ENCODE measurements around the gene SLC44A3. TPM values are rescaled to one million over a fixed set of nuclear protein-coding genes. Genes with fewer than 3 reads are reported as not detected.

Gene SLC44A3
- total and polyA plus RNA-seq, 2 of the 13 experiments (the other 11 are each of a cell fraction or from before 2014, with no cell fraction given) = 6.8 to 14.1 TPM

DNA sequence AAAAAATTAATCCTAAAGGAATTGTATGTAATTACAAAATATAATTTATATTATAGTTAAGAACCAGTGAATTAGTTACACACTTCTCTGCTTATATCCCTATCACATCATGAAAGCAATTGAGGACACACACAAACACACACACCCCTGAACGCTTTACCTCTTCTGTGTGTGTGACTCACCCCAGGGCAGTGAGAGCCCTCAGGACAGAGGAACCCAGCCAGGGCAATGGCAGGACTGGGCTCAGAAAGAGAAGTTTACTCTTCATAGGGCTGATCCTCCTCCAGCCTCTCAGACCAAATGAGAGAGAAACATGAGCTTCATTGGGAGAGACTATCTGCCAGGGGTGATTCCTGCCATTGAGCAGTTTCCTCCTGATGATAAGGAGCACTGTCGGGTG, 38.1 kb downstream of the SLC44A3 start:
- in situ Hi-C loops (cut with HindIII; ENCODE audit: extremely low pct_ligation_motif_present, low pct_unique_long_range_greater_than_20kb) = loop anchor here (25.0 kb wide), 1 partner anchor 379 kb away; the partner anchor contains the start of gene RWDD3
- H3K36me3 ChIP-seq (replicated peaks in 1 of 2; ENCODE audit: control insufficient read depth in 1 of 2, insufficient read depth in 2 of 2, low read length in 2 of 2) = no peaks in the 10 kb centered on the region
- no peaks in the 10 kb centered on the region for H3K9me3 ChIP-seq (ENCODE audit: low read length)
- no peak overlapping the region for H3K4me2 ChIP-seq (ENCODE audit: low read depth, low read length)
- POLR2A ChIA-PET = no interaction called here
- no peak for TF ChIP-seq GTF2F1 (IDR thresholded peaks at IDR 0.05; ENCODE audit: low read length)
- TF ChIP-seq, protein P1, sequence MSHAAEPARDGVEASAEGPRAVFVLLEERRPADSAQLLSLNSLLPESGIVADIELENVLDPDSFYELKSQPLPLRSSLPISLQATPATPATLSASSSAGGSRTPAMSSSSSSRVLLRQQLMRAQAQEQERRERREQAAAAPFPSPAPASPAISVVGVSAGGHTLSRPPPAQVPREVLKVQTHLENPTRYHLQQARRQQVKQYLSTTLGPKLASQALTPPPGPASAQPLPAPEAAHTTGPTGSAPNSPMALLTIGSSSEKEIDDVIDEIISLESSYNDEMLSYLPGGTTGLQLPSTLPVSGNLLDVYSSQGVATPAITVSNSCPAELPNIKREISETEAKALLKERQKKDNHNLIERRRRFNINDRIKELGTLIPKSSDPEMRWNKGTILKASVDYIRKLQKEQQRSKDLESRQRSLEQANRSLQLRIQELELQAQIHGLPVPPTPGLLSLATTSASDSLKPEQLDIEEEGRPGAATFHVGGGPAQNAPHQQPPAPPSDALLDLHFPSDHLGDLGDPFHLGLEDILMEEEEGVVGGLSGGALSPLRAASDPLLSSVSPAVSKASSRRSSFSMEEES (CRISPR knock-in tag; IDR thresholded peaks at IDR 0.05) = no peak
- no peak for TF ChIP-seq ARNTL (CRISPR knock-in tag; IDR thresholded peaks at IDR 0.05)
- TF ChIP-seq ZBTB42 (CRISPR knock-in tag; IDR thresholded peaks at IDR 0.05) = no peak
- H3K9ac ChIP-seq (ENCODE audit: insufficient read depth, low read depth, low read length) = no peak overlapping the region
- ATAC-seq = no peak
- BruUV-seq (replicated peaks) = no TSS peak
- no peak for FAIRE-seq
- H3K27me3 ChIP-seq (ENCODE audit: control insufficient read depth in 1 of 2, insufficient read depth in 2 of 2, low read length in 2 of 2) = no peaks in the 10 kb centered on the region
- H3K4me3 ChIP-seq (replicated peaks in 1 of 3; ENCODE audit: insufficient read depth in 1 of 3, low read depth in 2 of 3, low read length in 3 of 3) = no peak overlapping the region
- peaks cover 25% of the 10 kb centered on the region for H3K4me1 ChIP-seq (ENCODE audit: insufficient read depth, low read length)
- no peaks in the 10 kb centered on the region for H3K79me2 ChIP-seq (ENCODE audit: insufficient read depth, low read length)
- no peaks in the 10 kb centered on the region for H4K20me1 ChIP-seq (ENCODE audit: insufficient read depth, low read length)
- CTCF ChIA-PET (ENCODE audit: low intra/inter-chr PET ratio, low total read pairs) = no interaction called here
- DNase-seq (ENCODE audit: low spot score) = no peak
- 96% methylated on average over 2 of the region's 2 CpGs for WGBS (ENCODE audit: low lambda C conversion rate)
- H2AFZ ChIP-seq (ENCODE audit: low read length) = no peak overlapping the region
- intact Hi-C loops (cut with micrococcal nuclease; ENCODE audit: unreplicated experiment) = no loop called here
- no peak overlapping the region for H3K27ac ChIP-seq (ENCODE audit: extremely low read length, insufficient read depth, low read length)

DNA sequence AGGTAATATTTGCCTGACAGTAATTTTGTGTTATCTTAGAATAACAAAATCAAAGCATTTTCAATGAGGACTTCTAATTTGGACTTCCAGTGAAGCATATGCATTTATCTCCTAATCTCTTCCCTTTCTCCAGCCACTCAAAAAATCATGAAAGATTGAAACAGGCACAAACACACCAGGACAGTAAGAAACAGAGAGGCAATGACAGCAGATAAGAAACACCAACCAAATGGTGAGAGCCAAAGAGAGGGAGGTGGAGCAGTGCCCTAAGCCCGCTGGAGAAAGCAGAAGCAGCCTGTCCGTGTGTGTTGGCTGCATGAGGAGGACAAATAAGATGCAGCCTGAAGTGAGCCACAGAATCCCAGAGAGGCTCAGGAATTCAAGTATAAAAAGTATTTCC, 39.0 kb downstream of the SLC44A3 start:
- DNase-seq (ENCODE audit: low spot score) (no peak), FAIRE-seq (no peak), ATAC-seq (no peak)
- no peaks in the 10 kb centered on the region for H3K27me3 ChIP-seq (ENCODE audit: control insufficient read depth in 1 of 2, insufficient read depth in 2 of 2, low read length in 2 of 2)
- no peaks in the 10 kb centered on the region for H3K79me2 ChIP-seq (ENCODE audit: insufficient read depth, low read length)
- no peak overlapping the region for H3K27ac ChIP-seq (ENCODE audit: extremely low read length, insufficient read depth, low read length)
- H2AFZ ChIP-seq (ENCODE audit: low read length) = no peak overlapping the region
- H4K20me1 ChIP-seq (ENCODE audit: insufficient read depth, low read length) = no peaks in the 10 kb centered on the region
- H3K36me3 ChIP-seq (replicated peaks in 1 of 2; ENCODE audit: control insufficient read depth in 1 of 2, insufficient read depth in 2 of 2, low read length in 2 of 2) = no peaks in the 10 kb centered on the region
- H3K9me3 ChIP-seq (ENCODE audit: low read length) = no peaks in the 10 kb centered on the region
- no peak overlapping the region for H3K9ac ChIP-seq (ENCODE audit: insufficient read depth, low read depth, low read length)
- intact Hi-C loops (cut with micrococcal nuclease; ENCODE audit: unreplicated experiment) (no loop called here), in situ Hi-C loops (cut with HindIII; ENCODE audit: extremely low pct_ligation_motif_present, low pct_unique_long_range_greater_than_20kb) (loop anchor here (25.0 kb wide), 1 partner anchor 378 kb away; the partner anchor contains the start of gene RWDD3)
- CTCF ChIA-PET (ENCODE audit: low intra/inter-chr PET ratio, low total read pairs) = no interaction called here
- H3K4me3 ChIP-seq (replicated peaks in 1 of 3; ENCODE audit: insufficient read depth in 1 of 3, low read depth in 2 of 3, low read length in 3 of 3) = no peak overlapping the region
- POLR2A ChIA-PET = no interaction called here
- no TSS peak for BruUV-seq (replicated peaks)
- H3K4me2 ChIP-seq (ENCODE audit: low read depth, low read length) = no peak overlapping the region
- WGBS (ENCODE audit: low lambda C conversion rate) = 96% methylated on average over 2 of the region's 2 CpGs
- peaks cover 34% of the 10 kb centered on the region for H3K4me1 ChIP-seq (ENCODE audit: insufficient read depth, low read length)
- TF ChIP-seq KMT2B (CRISPR knock-in tag; IDR thresholded peaks at IDR 0.05) (no peak), ZNF672 (CRISPR knock-in tag; IDR thresholded peaks at IDR 0.05) (no peak), ZNF747 (CRISPR knock-in tag; IDR thresholded peaks at IDR 0.05; ENCODE audit: borderline replicate concordance) (no peak), ZFP36 (IDR thresholded peaks at IDR 0.05; ENCODE audit: borderline replicate concordance, low read depth, low read length, partially characterized antibody) (no peak), ZNF234 (CRISPR knock-in tag; conservative IDR thresholded peaks at IDR 0.05) (no peak), ZNF660 (CRISPR knock-in tag; IDR thresholded peaks at IDR 0.05; ENCODE audit: borderline replicate concordance, low read depth) (no peak), ZNF441 (CRISPR knock-in tag; IDR thresholded peaks at IDR 0.05; ENCODE audit: borderline replicate concordance) (no peak)
- TF ChIP-seq, protein P2, sequence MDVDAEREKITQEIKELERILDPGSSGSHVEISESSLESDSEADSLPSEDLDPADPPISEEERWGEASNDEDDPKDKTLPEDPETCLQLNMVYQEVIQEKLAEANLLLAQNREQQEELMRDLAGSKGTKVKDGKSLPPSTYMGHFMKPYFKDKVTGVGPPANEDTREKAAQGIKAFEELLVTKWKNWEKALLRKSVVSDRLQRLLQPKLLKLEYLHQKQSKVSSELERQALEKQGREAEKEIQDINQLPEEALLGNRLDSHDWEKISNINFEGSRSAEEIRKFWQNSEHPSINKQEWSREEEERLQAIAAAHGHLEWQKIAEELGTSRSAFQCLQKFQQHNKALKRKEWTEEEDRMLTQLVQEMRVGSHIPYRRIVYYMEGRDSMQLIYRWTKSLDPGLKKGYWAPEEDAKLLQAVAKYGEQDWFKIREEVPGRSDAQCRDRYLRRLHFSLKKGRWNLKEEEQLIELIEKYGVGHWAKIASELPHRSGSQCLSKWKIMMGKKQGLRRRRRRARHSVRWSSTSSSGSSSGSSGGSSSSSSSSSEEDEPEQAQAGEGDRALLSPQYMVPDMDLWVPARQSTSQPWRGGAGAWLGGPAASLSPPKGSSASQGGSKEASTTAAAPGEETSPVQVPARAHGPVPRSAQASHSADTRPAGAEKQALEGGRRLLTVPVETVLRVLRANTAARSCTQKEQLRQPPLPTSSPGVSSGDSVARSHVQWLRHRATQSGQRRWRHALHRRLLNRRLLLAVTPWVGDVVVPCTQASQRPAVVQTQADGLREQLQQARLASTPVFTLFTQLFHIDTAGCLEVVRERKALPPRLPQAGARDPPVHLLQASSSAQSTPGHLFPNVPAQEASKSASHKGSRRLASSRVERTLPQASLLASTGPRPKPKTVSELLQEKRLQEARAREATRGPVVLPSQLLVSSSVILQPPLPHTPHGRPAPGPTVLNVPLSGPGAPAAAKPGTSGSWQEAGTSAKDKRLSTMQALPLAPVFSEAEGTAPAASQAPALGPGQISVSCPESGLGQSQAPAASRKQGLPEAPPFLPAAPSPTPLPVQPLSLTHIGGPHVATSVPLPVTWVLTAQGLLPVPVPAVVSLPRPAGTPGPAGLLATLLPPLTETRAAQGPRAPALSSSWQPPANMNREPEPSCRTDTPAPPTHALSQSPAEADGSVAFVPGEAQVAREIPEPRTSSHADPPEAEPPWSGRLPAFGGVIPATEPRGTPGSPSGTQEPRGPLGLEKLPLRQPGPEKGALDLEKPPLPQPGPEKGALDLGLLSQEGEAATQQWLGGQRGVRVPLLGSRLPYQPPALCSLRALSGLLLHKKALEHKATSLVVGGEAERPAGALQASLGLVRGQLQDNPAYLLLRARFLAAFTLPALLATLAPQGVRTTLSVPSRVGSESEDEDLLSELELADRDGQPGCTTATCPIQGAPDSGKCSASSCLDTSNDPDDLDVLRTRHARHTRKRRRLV (CRISPR knock-in tag; IDR thresholded peaks at IDR 0.05) = no peak

Measured in HepG2 (cell line).